Prostate gland (tissue), 2 donors: Measurements from ENCODE around the gene AATK. TPM values are rescaled to one million over a fixed set of nuclear protein-coding genes. Genes with fewer than 3 reads are reported as not detected.

ENCODE experiments used
- DNase-seq: peaks from one replicate; pipeline ENCODE4 v3.0.0-alpha.2; 2019; ENCODE audit warnings: low spot score
- H3K27ac ChIP-seq, 2 donors: fragments of 200-600 bp; sonication (generic); 2 replicates each; pipeline ENCODE4 v1.5.1; 2017 to 2019
- H3K27me3 ChIP-seq: fragments of 200-600 bp; sonication (generic); replicated peaks from 2 replicates; pipeline ENCODE4 v1.5.1; 2019; ENCODE audit not compliant: insufficient read depth
- H3K36me3 ChIP-seq, 2 donors: fragments of 200-600 bp; sonication (generic); 1 replicate in 1 of 2; 2 replicates in 1 of 2; pipeline versions ENCODE4 v1.5.1 to v1.8.1; 2017 to 2019
- H3K4me1 ChIP-seq: fragments of 200-600 bp; sonication (generic); replicated peaks from 2 replicates; pipeline ENCODE4 v1.5.1; 2019
- H3K4me3 ChIP-seq, 2 donors: fragments of 200-600 bp; sonication (generic); 2 replicates each; pipeline ENCODE4 v1.5.1; 2017 to 2019
- H3K9me3 ChIP-seq: fragments of 200-600 bp; sonication (generic); 2 replicates; pipeline ENCODE4 v1.5.1; 2017
- POLR2A ChIP-seq: fragments of 450-650 bp; IDR thresholded peaks from one replicate; pipeline ENCODE4 v1.6.1; 2016; ENCODE audit warnings: antibody characterized with exemption, mild to moderate bottlenecking
- POLR2AphosphoS5 ChIP-seq: sonication (generic); formaldehyde crosslinking; IDR thresholded peaks from one replicate; pipeline ENCODE4 v1.6.1; 2017; ENCODE audit warnings: antibody characterized with exemption
- WGBS: methylation state at CpG from one replicate; pipeline ENCODE4 v1.1.5; 2018; 5-methylcytosine and 5-hydroxymethylcytosine counted together
- intact Hi-C: fragments of 100-400 bp; cut with DNase I; formaldehyde crosslinking; loops from one replicate; pipeline ENCODE4 v1.14.2; 2022
- total RNA-seq, 2 donors: library from RNA; depleted of rRNA; stranded (reverse); fragments of >200 nt; gene quantifications; one replicate each; pipeline ENCODE4 v1.1.0, GENCODE V29; 2016
- TF ChIP-seq, protein P1 (sequence below), 4 experiments: fragments of 200-600 bp in 2 of 4; fragments of 450-650 bp in 2 of 4; sonication (generic) in 2 of 4; IDR thresholded peaks; 1 replicate in 3 of 4; 2 replicates in 1 of 4; pipeline ENCODE4 v1.5.1; 2016 to 2019; ENCODE audit warnings: antibody characterized with exemption in 4 of 4, mild to moderate bottlenecking in 2 of 4, moderate library complexity in 2 of 4

Gene AATK
- total RNA-seq, 2 donors from 2014 or later, result 5.2 to 6.6 TPM

DNA sequence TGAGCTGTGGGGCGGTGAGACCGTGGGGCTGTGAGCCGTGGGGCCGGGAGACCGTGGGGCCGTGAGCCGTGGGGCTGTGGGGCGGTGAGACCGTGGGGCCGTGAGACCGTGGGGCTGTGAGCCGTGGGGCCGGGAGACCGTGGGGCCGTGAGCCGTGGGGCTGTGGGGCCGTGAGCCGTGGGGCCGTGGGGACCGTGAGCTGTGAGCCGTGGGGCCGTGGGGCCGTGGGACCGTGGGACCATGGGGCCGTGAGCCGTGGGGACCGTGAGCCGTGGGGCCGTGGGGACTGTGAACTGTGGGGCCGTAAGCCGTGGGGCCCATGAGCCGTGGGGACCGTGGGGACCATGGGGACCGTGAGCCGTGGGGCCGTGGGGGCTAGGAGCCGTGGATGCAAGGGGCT lies 25.3 kb downstream of the AATK start:
- no peaks in the 10 kb centered on the region for H3K36me3 ChIP-seq
- no peak for DNase-seq
- no peak for TF ChIP-seq POLR2AphosphoS5
- TF ChIP-seq, protein P1, sequence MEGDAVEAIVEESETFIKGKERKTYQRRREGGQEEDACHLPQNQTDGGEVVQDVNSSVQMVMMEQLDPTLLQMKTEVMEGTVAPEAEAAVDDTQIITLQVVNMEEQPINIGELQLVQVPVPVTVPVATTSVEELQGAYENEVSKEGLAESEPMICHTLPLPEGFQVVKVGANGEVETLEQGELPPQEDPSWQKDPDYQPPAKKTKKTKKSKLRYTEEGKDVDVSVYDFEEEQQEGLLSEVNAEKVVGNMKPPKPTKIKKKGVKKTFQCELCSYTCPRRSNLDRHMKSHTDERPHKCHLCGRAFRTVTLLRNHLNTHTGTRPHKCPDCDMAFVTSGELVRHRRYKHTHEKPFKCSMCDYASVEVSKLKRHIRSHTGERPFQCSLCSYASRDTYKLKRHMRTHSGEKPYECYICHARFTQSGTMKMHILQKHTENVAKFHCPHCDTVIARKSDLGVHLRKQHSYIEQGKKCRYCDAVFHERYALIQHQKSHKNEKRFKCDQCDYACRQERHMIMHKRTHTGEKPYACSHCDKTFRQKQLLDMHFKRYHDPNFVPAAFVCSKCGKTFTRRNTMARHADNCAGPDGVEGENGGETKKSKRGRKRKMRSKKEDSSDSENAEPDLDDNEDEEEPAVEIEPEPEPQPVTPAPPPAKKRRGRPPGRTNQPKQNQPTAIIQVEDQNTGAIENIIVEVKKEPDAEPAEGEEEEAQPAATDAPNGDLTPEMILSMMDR (IDR thresholded peaks at IDR 0.05), result no peak
- no peak for TF ChIP-seq POLR2A
- no peaks in the 10 kb centered on the region for H3K4me1 ChIP-seq
- no peaks in the 10 kb centered on the region for H3K27me3 ChIP-seq
- no peak overlapping the region for H3K4me3 ChIP-seq
- no peak overlapping the region for H3K27ac ChIP-seq
- H3K9me3 ChIP-seq, result no peaks in the 10 kb centered on the region
- WGBS, result 96% methylated on average over 37 of the region's 37 CpGs
- intact Hi-C loops, result loop anchor here (5.0 kb wide), 1 partner anchor 102 kb away; no protein-coding TSS in a partner anchor

DNA sequence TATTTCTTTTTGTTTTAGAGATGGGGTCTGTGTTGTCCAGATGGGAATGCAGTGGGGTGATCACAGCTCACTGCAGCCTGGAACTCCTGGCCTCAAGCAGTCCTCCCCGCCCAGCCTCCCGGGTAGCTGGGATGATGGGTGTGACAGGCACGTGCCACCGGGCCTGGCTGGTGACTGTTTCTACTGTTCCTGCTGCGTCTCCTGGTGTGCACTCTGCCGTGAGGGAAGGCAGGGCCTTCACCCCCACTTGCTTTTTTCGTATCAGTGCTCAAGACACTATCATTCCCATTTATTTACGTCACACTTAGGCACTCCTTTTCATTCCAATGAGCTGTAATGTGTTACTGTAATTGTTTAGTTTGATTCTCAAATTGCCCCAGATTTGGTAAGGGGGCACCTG lies 26.0 kb downstream of the AATK start:
- WGBS, result 85% methylated on average over 8 of the region's 8 CpGs
- H3K27ac ChIP-seq, result no peak overlapping the region
- intact Hi-C loops, result loop anchor here (5.0 kb wide), 1 partner anchor 102 kb away; no protein-coding TSS in a partner anchor
- TF ChIP-seq POLR2A (no peak), POLR2AphosphoS5 (no peak)
- TF ChIP-seq, protein P1 (IDR thresholded peaks at IDR 0.05), result no peak
- no peaks in the 10 kb centered on the region for H3K9me3 ChIP-seq
- no peak overlapping the region for H3K4me3 ChIP-seq
- H3K4me1 ChIP-seq, result no peaks in the 10 kb centered on the region
- H3K27me3 ChIP-seq, result no peaks in the 10 kb centered on the region
- H3K36me3 ChIP-seq, result no peaks in the 10 kb centered on the region
- no peak for DNase-seq

DNA sequence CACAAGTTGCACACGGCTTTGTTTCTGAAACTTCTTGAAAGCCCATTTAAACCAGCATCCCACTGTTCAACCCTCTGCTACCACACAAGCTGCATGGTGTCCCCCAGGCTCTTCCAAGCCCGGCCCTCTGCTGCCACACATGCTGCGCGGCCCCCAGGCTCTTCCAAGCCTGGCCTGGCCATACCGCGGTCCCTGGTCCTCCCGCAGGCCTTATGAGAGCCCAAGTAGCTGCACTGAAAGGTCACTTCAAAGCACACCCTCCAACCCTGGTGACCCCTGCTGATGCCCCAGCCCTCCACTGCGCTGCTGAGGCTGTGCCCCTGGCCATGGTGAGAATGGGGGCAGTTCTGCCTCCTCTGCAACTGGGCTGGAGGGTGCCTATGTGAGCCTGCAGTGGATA lies 26.6 kb downstream of the AATK start:
- no peak overlapping the region for H3K4me3 ChIP-seq
- no peaks in the 10 kb centered on the region for H3K27me3 ChIP-seq
- WGBS, result 100% methylated on average over 5 of the region's 8 CpGs
- no peaks in the 10 kb centered on the region for H3K4me1 ChIP-seq
- DNase-seq, result no peak
- no peaks in the 10 kb centered on the region for H3K36me3 ChIP-seq
- H3K27ac ChIP-seq, result no peak overlapping the region
- intact Hi-C loops, result no loop called here
- TF ChIP-seq POLR2A, result no peak
- no peak for TF ChIP-seq POLR2AphosphoS5
- TF ChIP-seq, protein P1 (IDR thresholded peaks at IDR 0.05), result no peak
- no peaks in the 10 kb centered on the region for H3K9me3 ChIP-seq

DNA sequence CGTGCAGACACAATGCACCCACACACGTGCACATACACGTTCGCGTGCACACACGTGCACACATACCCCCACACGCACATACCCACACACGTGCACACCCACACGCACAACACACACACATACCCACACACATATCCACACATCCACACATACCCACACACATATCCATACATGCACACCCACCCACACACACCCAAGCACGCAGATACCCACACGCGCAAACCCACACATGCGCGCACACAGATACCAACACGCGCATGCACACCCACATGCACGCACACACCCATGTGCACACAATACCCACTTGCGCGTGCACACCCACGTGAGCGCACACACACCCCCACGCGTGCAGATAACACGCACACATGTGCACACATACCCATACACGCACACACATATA lies 27.5 kb downstream of the AATK start:
- Histone ChIP-seq H3K27ac (no peak overlapping the region), H3K36me3 (no peaks in the 10 kb centered on the region), H3K9me3 (no peaks in the 10 kb centered on the region), H3K4me1 (no peaks in the 10 kb centered on the region), H3K4me3 (no peak overlapping the region), H3K27me3 (no peaks in the 10 kb centered on the region)
- no peak for DNase-seq
- 94% methylated on average over 25 of the region's 25 CpGs for WGBS
- intact Hi-C loops, result no loop called here
- TF ChIP-seq POLR2AphosphoS5 (no peak), POLR2A (no peak)
- TF ChIP-seq, protein P1 (IDR thresholded peaks at IDR 0.05), result no peak

DNA sequence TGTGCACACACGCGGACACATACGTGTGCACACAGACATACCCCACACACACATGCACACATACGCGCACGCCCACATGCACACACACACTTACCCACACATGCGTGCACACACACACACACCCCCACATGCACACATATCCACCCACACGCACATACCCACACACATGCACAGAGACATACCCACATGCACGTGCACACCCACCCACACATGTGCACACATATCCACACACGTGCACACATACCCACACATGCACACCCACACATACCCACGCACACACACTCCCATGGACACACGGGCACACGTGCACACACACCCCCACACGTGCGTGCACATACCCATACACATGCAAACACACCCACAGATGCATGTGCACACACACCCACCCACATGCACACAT lies 27.9 kb downstream of the AATK start:
- TF ChIP-seq POLR2AphosphoS5 (no peak), POLR2A (no peak)
- TF ChIP-seq, protein P1 (IDR thresholded peaks at IDR 0.05), result no peak
- H3K4me1 ChIP-seq, result no peaks in the 10 kb centered on the region
- DNase-seq, result no peak
- WGBS, result 93% methylated on average over 15 of the region's 15 CpGs
- H3K9me3 ChIP-seq, result no peaks in the 10 kb centered on the region
- no peak overlapping the region for H3K27ac ChIP-seq
- no peaks in the 10 kb centered on the region for H3K27me3 ChIP-seq
- H3K36me3 ChIP-seq, result no peaks in the 10 kb centered on the region
- intact Hi-C loops, result no loop called here
- H3K4me3 ChIP-seq, result no peak overlapping the region
